HG02938 (cell line): ENCODE results near the gene GANC.
"Not testable (repeated sequence)": the region's sequence is repeated elsewhere in the genome, so short reads cannot be mapped to it uniquely, and the experiment has no call there.

Experiments used
- ATAC-seq: cut with Tn5 transposase; IDR thresholded peaks from one replicate; pipeline ENCODE4 v1.9.1; 2021; ENCODE audit warnings: mild to moderate bottlenecking, moderate library complexity; ENCODE audit not compliant: unreplicated experiment

GANC gene

GRCh38 chr15:42282344-42282743 is 9.3 kb downstream of the GANC start:
- ATAC-seq: no peak

- ATAC-seq: no peak
Measured at GRCh38 chr15:42282926-42283325, 9.9 kb downstream of the GANC start.

- no peak for ATAC-seq
Measured at GRCh38 chr15:42283671-42284070, 10.7 kb downstream of the GANC start.

GRCh38 chr15:42284551-42284950 is 11.6 kb downstream of the GANC start:
- ATAC-seq: no peak

- ATAC-seq: no peak
Measured at GRCh38 chr15:42285034-42285433, 12.0 kb downstream of the GANC start.

GRCh38 chr15:42286445-42287029 is 13.5 kb downstream of the GANC start:
- no peak for ATAC-seq

- ATAC-seq: no peak
Measured at GRCh38 chr15:42287931-42288330, 14.9 kb downstream of the GANC start.

GRCh38 chr15:42289166-42289565 is 16.2 kb downstream of the GANC start:
- ATAC-seq: no peak

- not testable (repeated sequence) for ATAC-seq
Measured at GRCh38 chr15:42301004-42301403, 28.0 kb downstream of the GANC start.

- ATAC-seq: no peak
Measured at GRCh38 chr15:42306681-42307080, 33.7 kb downstream of the GANC start.

GRCh38 chr15:42313463-42313862 is 40.5 kb downstream of the GANC start:
- no peak for ATAC-seq

GRCh38 chr15:42314818-42315217 is 41.8 kb downstream of the GANC start:
- ATAC-seq: no peak

GRCh38 chr15:42315521-42315920 is 42.5 kb downstream of the GANC start:
- no peak for ATAC-seq

- not testable (repeated sequence) for ATAC-seq
Measured at GRCh38 chr15:42316282-42316805, 43.3 kb downstream of the GANC start.

- no peak for ATAC-seq
Measured at GRCh38 chr15:42319206-42319605, 46.2 kb downstream of the GANC start.

- ATAC-seq: no peak
Measured at GRCh38 chr15:42324308-42324707, 51.3 kb downstream of the GANC start.

GRCh38 chr15:42329161-42329560 is 56.2 kb downstream of the GANC start:
- ATAC-seq: no peak

GRCh38 chr15:42329992-42330391 is 57.0 kb downstream of the GANC start:
- ATAC-seq: no peak

- no peak for ATAC-seq
Measured at GRCh38 chr15:42331235-42331634, 58.2 kb downstream of the GANC start.

GRCh38 chr15:42332331-42332730 is 59.3 kb downstream of the GANC start:
- no peak for ATAC-seq

GRCh38 chr15:42335074-42335473 is 62.1 kb downstream of the GANC start:
- ATAC-seq: no peak

- not testable (repeated sequence) for ATAC-seq
Measured at GRCh38 chr15:42336650-42337049, 63.6 kb downstream of the GANC start.

- ATAC-seq: not testable (repeated sequence)
Measured at GRCh38 chr15:42337104-42337503, 64.1 kb downstream of the GANC start.
